SU-DHL-6 (cell line): ENCODE measurements around the gene KRT17.

Source experiments
- EZH2phosphoT487 ChIP-seq: fragments of 200-600 bp; sonication (generic), shearing (Covaris generic); conservative IDR thresholded peaks from 2 replicates; pipeline ENCODE4 v1.6.1; 2018; ENCODE audit warnings: mild to moderate bottlenecking, antibody characterized with exemption, low read length, moderate library complexity, mixed read lengths
- TF ChIP-seq, protein P1 (sequence below): fragments of 200-600 bp; sonication (generic); IDR thresholded peaks from one replicate; pipeline ENCODE4 v1.5.1; 2017; ENCODE audit warnings: antibody characterized with exemption, mild to moderate bottlenecking, low read length, moderate library complexity; ENCODE audit not compliant: insufficient read depth, poor library complexity, severe bottlenecking

GRCh38 chr17:41571561-41572434, 52.6 kb downstream of the KRT17 start, which contains the start of gene KRT9:
- TF ChIP-seq, protein P1, sequence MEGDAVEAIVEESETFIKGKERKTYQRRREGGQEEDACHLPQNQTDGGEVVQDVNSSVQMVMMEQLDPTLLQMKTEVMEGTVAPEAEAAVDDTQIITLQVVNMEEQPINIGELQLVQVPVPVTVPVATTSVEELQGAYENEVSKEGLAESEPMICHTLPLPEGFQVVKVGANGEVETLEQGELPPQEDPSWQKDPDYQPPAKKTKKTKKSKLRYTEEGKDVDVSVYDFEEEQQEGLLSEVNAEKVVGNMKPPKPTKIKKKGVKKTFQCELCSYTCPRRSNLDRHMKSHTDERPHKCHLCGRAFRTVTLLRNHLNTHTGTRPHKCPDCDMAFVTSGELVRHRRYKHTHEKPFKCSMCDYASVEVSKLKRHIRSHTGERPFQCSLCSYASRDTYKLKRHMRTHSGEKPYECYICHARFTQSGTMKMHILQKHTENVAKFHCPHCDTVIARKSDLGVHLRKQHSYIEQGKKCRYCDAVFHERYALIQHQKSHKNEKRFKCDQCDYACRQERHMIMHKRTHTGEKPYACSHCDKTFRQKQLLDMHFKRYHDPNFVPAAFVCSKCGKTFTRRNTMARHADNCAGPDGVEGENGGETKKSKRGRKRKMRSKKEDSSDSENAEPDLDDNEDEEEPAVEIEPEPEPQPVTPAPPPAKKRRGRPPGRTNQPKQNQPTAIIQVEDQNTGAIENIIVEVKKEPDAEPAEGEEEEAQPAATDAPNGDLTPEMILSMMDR: no peak
- no peak for TF ChIP-seq EZH2phosphoT487
